DND-41 (cell line): ENCODE data around the gene CD81.

Experiments
- CTCF ChIP-seq: IDR thresholded peaks from 2 replicates; pipeline ENCODE4 v1.5.1; 2012; ENCODE audit warnings: borderline replicate concordance, low read length, moderate library complexity, mild to moderate bottlenecking; ENCODE audit not compliant: poor library complexity, severe bottlenecking; ENCODE audit errors: extremely low read depth
- EZH2 ChIP-seq: IDR thresholded peaks from 3 replicates; pipeline ENCODE4 v1.6.1; 2012; ENCODE audit warnings: borderline replicate concordance, low read depth, mild to moderate bottlenecking, moderate library complexity, low read length, inconsistent platforms; ENCODE audit not compliant: severe bottlenecking

GRCh38 chr11:2343502-2343901 is 33.6 kb upstream of the CD81 start:
- TF ChIP-seq CTCF (no peak), EZH2 (no peak)
